Umbilical cord (tissue), 2 donors: ENCODE measurements around the gene CLDN17. TPM values are rescaled to one million over a fixed set of nuclear protein-coding genes. Genes with fewer than 3 reads are reported as not detected.

Source experiments
- DNase-seq: peaks from one replicate; pipeline ENCODE4 v3.0.0-alpha.2; 2015; ENCODE audit warnings: low spot score
- total RNA-seq: library from RNA; depleted of rRNA; stranded (reverse); fragments of >200 nt; gene quantifications from one replicate; pipeline ENCODE4 v1.2.3, GENCODE V29; 2014; ENCODE audit warnings: low replicate concordance; ENCODE audit not compliant: insufficient read depth

CLDN17 gene, protein sequence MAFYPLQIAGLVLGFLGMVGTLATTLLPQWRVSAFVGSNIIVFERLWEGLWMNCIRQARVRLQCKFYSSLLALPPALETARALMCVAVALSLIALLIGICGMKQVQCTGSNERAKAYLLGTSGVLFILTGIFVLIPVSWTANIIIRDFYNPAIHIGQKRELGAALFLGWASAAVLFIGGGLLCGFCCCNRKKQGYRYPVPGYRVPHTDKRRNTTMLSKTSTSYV
- not detected for total RNA-seq

DNA sequence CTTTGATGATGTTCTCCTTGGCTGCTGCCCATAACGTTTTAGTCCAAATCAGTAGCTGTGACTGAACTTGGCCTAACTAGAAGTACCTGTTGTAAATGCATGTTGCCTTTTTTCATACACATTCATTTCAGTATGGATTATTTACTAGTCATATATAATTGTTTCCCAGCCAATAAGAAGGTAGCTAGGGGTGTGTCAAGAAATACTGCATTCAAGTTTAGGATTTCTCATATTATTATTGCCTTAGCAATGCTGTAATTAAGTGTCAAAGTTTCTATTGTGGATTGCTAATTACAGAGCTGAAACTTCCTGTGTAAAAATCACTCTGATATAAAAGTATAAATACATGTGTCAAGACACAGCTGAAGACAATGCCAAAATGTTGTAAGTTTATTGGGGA lies at the start of gene CLDN17:
Gene CLDN17, minus strand, starts transcription at position 101 of the 400 bp plus-strand sequence. CDS start 188 bp downstream, outside the sequence.
- DNase-seq = no peak

DNA sequence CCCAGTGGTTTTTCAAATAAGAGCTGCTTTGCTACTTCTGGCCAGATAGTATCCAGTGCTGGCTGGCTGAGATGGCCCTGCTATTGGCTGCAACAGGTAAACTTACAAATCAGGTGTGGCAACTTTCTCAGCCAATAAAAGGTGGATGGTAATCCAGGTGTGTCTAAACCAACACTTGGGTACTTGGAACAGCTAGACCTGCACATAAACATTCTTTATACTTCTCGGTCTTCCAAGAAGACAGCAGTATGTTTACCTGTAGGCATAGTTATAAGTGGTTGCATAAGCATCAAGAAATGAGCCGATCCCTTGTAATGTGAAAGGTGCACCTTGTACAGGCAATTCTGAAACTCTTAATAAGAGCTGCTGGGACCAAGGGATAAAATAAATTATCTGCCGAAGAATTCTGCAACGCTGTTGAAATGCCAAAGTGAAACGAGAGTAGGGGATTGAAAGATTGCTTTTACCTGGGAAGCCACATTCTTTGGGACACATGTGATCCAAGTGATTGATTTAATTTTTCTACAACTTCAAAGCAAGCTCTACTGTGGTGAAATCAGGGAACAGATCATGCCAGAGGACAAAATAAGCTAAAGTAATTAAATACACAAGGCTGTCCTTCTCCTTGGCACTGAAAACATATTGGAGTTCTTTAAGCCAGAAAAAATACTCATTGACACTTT lies 49.6 kb upstream of the CLDN17 start, which contains the start of gene CLDN8:
Gene CLDN8, minus strand, starts transcription at position 57 of the 683 bp plus-strand sequence. CDS start 172 bp downstream, outside the sequence.
- no peak for DNase-seq

DNA sequence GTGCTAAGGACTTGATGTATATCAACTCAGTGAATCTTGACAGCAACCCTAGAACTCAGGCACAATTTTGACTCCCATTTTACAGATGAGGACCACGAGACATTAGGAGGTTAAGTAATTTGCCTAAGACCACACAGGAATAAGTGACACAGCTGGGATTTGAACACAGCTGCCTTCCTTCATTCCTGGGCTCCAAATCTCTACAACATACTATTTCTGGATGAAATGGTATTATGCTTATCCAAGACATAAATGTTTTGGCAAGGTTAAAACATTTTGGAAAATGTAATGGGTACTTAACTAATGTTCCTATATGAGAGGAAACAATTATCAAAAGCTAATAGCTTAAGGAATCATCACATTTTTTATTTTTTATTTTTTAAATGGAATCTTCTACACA lies 44.5 kb upstream of the CLDN17 start:
- DNase-seq = peak; percentile 28

DNA sequence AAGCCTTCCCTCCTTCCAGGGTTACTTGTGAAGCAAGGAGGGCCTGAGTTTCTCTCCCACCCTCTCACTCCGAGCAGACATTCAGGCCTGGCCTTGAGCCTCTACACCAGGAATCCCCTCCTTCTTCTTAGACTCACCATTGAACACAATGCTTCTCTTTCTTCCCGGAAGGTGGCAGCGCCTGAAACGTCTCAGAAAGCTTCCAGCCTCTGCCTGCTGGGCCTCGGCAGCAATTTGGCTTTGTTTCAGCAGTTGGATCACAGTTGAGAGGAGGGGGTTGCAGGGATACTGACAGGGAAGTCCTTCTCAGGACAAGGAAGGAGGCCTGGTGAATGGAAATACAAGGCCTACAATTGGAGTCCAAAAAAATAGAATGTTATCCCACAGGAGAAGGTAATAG lies 43.0 kb upstream of the CLDN17 start:
- DNase-seq = no peak

DNA sequence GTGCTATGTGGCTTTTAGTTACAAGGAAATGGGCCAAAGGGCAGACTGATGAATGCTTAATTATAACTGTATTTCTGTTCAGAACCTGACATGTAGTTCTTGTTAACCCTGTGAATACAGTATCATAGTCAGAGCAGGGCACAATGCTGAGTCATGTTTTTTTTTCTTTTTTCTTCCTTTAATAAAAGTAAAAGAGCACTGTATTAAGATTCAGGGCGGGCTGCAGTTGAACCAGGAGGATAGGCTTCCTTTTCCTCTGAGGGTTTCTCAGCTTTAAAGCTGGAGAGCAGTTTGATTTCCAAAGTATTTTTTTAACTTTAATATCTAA lies 40.6 kb upstream of the CLDN17 start:
- no peak for DNase-seq

DNA sequence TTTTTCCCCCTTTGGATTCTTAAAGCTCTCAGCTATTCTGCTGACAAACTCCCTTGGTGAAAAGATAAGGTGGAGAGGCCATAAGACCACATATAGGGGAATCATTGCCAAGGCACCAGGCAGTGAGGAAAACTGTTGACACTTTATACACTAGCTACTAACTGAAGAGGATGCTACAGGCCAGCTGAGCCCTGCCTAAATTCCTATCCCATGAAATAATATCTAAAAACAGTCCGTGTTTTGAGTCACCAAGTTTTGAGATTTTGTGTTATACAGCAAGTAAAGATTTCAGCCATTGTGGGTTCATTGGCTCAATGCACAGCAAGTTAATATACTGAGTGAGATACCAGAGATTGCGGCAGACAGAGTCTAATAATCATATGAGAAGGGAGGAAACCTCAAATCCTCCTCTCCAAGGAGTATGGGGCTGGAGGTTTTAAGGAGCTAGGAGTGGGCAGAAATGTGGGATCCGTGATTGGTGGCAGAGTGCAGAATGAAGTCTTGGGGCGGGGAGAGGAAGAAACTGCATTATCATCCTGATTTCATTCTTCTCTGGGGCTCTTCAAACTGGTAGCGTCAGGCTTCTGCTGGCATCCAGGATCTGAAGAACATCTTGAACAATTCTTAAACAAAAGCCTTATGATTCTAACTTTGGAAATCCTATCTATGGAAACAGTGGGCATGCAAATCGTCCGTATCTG lies 40.1 kb upstream of the CLDN17 start:
- no peak for DNase-seq

DNA sequence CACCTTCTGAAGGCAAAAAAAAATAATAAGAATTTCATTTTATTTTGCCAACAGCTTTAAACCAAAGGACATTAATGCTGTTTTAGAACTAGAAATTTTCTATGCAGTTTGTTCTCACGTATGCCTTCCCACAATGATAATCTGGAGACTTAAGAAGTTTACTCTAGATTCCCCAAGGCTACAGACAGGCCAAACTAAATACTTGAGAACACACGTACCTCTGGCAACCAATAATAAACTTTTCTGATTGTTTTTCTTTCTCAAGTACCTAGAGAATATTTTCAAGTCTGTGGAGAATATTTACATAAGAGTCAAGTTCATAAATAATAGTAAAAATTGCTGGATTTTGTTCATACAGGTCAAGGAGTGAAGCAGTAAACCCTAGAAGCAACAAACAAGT lies 33.4 kb upstream of the CLDN17 start:
- DNase-seq = no peak

DNA sequence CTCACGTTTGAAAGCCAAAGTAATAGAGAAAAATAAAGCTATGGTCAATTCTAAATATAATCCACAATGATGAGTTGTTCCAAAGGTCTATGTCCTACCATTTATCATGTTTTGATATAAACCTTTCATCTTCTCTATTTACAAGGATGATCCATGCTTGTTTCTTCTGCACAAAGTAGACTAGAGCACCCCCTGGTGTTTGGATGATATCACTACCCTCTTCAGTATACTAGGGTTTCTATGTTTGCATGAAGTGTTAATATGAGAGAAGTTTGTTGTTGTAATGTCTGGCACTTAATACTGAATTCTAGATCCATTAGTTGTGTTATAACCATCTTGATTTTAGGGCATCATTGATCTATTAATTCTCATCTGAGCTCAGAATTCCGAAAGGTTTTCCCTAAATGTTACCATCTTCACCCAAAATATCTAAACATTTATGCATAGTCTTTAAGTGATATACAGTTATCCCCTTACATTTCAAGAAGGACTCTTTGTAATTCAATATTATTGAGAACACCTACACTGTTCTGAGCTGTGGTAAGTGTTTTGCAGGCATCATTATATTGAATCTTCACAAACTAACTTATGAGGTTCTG lies 28.2 kb upstream of the CLDN17 start:
- no peak for DNase-seq

DNA sequence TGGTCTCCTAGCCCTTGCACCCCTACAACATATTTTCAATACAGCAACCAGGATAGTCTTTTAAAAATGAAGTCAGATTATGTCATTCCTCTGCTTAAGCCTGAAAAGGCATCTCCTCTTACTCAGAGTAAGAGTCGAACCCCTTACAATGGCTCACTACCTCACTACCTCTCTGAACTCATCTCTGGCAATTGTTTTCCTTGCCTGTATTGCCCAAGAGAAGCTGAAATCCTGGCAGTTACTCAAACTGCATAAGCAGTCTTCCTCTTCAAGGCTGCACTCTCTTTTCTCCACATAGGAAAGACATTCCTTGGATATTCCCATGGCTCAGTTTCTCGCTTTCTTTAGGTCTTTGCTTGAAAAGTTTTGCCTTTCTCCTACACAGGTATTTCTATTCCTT lies 26.6 kb upstream of the CLDN17 start:
- no peak for DNase-seq

DNA sequence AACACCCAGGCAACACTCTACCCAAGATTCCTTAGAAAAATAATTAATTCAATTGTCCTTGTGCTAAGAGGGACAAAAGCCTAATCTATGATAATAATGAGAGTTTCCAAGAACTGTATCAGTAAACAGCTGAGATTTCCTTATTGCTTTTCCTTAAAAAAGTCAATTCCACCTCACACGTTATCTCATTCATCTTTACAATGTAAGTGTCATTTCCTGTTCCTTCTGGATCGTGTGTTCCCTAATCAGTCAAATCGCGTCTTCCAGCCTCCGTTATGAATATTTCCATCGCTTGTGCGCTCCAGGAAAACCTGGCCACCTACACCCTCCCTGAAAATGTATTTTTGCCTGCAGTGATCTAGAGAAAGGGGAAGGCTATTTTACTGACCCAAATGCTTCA lies 23.9 kb upstream of the CLDN17 start:
- no peak for DNase-seq

DNA sequence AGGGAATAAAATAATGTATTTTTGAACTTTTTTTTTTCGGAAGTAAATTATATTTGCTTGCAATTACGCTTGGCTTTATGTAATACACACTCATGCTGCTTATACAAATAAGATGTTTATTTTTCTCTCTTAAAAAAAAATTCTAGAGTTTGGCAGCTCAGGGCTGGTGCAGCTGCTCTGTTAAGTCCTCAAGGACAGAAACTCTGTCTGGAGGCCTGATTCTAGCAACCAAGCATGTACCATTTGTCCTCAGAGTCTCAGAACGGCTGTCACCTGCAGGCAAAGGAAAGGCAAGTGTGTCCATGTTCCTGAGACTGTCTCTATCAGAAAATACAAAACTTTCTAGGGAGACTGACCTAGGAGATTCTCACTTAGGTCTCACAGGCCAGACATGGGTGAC lies 23.2 kb upstream of the CLDN17 start:
- no peak for DNase-seq

DNA sequence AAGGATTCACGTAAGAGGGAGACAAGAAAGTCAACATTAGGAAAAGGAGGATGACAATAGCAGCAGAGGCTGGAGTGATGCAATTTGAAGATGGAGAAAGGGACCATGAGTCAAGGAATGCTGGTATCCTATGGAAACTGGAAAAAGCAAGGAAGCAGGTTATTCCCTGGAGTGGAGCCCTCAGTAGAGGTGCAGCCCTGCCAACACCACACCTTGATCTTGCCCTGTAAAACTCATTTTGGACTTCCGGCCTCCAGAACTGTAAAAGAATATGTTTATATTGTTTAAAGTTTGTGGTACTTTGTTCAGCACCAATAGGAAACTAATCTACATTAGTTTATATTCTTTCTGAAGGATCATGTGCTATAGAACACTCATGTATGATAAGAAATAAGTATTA lies 19.6 kb upstream of the CLDN17 start:
- DNase-seq = no peak

DNA sequence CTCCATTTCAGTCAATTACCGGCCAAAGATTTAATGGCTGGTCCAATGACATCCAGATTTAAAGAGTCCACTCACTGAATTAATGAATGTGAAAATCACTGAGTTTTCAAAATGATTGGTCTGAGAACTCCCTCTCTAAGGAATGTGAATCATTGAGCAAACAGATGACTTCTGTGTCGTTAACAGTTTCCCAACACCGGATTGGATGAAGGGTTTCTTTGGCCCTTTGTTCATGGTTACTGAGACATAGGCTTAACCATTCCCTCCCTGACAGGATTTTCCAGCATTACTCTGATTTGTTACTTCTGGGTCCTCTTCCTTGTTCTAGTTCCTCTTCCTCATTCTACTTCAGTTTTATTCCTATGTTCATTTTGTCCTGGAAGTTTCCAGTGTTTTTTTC lies 1.5 kb upstream of the CLDN17 start:
- DNase-seq = no peak

DNA sequence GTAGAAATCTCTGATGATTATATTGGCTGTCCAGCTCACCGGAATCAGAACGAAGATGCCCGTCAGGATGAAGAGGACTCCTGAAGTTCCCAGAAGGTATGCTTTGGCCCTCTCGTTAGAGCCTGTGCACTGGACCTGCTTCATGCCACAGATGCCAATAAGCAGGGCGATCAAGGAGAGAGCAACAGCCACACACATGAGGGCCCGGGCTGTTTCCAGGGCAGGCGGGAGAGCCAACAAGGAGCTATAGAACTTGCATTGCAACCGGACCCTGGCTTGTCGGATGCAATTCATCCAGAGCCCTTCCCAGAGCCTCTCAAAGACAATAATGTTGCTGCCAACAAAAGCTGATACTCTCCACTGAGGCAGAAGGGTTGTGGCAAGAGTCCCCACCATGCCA lies 434 bp downstream of the CLDN17 start:
- no peak for DNase-seq

DNA sequence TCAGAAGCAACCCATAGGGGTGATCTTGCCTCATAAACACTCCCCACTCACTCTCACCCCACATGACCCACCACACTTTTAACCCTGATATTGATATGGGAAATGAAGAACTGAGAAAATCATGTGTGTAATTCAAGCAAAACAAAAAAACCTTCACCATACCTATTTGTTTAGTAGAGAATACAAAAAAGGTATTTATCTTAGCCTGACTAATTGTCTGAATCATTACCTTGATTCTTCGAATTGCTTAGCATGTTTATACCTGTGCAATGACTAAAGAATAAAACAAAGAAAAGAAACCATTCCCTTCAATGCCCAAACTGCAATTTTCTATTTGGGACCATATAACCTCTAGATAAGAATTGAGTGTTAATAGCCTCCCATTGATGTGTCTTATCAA lies 1.8 kb downstream of the CLDN17 start:
- DNase-seq = no peak

DNA sequence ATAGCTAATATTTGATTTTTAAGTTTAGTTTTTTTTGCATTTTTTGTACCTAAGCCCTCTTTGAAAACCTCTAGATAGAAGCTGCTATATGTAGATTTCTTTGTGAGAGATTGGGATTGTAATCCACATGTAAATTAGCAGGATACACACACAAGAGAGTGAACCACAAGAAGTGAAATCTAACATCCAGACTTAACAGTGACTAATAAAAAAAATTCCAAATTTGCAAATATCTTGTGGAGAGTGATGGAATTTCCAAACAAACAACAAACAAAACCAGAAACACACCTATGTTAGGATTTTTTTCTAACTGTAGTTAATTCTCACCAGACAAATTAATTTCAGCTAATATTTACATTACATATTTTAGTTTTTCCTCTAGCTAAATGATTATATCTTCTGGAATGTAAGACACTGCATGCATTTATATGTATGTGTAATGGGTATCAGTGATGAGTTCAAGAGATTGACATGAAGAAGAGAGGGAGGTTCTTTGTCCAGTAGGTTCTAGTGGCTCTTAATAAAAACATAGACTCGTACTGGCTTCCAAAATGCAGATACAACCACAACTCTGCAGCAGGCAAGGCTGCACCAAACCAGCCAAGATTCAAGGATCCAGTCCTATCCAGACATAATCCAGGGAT lies 12.8 kb downstream of the CLDN17 start:
- no peak for DNase-seq

DNA sequence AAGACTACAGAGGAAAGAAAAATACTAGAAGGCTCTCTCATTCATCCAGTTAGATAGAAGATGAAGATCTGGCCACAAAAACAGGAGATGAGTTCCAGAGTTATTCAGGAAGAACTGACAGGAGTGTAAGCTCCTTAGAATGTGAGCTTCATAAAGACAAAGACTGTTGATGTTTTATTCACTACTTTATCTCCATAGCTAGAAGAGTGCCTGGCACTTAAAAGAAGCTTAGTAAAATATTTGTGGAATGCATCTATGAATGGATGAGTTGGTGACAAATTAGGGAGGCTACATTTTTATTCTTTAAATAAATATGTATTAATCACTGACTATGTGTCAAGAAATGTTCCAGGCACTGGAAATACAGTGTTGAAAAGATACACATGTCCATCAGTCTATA lies 13.8 kb downstream of the CLDN17 start:
- DNase-seq = no peak

DNA sequence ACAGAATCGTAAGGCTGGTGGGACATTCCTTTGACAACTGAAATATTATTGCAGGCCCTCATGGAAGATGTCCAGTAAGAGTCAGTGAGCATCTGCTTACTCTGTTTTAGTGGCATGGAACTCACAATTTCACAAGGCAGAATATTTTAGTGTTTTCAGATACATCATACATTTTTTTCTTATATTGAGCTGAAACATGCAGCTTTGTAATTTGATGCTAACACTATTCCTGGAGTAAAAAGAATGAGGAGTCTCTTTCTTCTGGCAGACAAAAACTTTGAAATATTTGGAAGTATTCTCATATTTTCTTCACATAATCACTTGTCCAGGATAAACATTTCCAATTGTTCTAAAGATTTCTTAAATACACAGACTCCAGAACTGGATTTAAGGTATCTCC lies 17.7 kb downstream of the CLDN17 start:
- no peak for DNase-seq

DNA sequence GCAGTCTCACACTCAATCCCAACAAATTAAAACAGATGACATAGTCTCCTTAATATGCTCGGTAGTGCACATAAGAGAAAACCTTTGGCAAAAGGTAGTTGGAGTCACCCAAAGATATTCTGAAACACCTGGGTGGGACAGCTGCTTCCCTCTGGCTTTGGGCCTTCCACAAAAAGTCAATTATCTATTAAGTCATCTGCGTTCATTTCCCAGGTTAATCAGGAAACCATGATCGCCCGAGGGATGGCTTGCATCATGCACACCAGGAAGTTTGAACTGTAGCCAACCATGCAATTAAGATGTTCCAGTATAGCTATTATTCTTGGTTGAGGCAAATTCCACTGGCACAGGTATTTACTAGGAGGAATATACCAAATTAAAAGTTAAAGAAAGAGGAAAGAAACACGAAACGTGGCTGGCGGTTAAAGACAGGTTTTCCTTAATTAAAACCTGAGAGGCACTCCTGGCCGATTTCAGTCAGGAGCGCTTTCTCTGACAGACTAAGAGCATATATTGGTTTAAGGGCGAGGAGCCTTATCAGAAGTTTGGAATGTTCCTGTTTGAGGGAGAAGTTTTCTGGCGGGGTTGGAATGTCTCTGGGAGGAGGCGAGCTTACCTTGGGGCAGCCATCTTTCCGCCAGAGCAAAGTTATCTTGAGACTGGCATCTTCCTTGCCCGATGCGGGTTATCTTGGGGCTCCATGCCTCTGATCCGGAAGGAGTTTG lies 19.9 kb downstream of the CLDN17 start:
- DNase-seq = no peak

DNA sequence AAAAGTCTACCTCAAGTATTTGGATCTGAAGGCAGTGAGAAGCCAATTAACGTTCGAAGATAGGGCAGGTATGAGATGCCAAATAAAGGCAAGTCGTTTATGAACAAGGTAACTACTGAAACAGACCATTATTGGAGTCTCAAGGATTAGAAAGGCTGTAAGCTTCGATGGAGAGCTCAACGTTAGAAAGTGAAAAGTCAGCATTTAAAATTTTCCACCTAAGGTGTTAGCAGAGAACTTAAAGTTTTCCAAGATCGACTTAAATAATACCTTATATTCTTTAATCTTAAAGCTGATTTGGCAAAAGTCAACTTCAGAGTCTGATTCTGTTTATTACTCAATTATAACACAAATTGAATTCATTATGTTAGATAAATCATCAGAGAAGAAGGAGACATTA lies 28.1 kb downstream of the CLDN17 start:
- DNase-seq = no peak

DNA sequence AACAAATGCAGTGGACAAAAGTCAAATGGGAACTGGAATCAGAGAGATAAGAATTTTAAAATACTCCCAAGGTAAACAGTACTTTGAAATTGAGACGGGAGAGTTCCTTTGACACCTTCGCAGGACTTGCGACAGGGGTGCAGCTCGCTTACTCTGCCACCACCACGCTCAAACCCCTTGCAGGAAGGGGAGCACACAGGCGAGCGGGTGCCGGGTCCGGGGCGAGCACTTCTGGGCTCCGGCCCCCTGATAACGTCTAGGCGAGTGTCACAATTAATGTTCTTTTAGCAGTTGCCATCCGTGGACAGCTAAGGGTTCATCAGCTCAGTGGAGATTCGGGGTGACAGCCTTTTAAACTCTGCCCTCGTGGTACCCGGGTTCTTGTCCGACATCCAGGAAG lies 37.4 kb downstream of the CLDN17 start:
- DNase-seq = no peak
